AML-193 (cell line): ENCODE results near the gene SH2D6.
"Not testable (repeated sequence)": the region's sequence is repeated elsewhere in the genome, so short reads cannot be mapped to it uniquely, and the experiment has no call there.

Experiments
- DNase-seq, 2 experiments: peaks; one replicate each; lab custom pipeline; 2025; lab: John Stamatoyannopoulos, UW

The SH2D6 gene

DNA sequence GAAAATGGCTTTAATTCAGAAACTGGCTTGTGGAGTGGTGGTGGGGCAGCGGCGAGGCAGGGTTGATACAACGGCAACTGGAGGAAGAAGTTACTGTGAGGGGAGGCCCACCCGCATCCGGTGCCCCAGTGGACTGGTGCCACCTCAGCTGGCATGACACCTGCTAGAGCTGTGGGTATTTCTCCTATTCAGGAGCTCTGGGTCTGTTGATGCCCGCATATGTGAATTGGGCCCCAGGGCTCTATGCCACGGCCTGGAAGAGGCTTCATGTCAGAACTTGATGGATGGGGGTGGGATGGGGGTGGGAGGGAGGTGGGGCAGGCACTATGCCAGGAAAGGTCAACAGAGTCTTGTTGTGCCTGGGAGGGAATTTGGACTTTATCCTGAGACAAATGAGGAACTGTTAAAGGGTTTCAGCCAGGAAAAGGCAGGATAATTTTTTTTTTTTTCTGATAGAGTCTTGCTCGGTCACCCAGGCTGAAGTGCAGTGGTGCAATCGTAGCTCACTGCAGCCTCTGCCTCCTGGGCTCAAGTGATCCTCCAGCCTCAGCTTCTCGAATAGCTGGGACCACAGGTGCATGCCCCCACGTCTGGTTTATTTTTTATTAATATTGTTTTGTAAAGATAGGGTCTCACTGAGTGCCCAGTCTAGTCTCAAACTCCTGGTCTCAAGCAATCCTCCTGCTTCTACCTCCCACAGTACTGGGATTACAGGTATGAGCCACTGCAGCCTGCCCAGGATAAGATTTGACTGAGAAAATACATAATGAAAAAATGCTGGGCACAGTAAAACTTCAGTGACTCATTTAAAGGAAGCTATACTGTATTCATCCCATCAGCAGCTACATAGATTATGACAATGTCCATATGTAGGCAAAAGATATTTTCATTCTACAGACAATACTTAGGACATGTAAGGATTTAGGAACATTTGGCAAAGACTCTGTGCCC lies 52.6 kb downstream of the SH2D6 start:
- no peak for DNase-seq

DNA sequence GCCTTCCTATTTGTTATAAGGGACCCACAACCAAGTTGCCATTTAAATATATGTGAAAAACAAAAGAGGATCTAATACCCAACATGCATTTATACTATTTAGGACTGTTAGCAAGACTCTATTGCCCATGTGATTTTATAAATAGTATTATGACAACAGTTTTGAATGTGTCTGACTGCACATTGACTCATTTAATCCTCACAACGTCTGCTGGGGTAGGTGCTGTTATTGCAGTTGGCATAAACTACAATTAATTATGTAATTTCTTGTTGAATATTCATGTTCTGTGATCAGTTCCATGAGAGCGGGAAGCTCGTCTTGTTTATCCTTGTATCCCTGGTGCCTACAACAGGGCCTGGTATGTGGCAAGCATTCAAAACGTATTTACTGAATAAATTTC lies 53.7 kb downstream of the SH2D6 start:
- DNase-seq = no peak

DNA sequence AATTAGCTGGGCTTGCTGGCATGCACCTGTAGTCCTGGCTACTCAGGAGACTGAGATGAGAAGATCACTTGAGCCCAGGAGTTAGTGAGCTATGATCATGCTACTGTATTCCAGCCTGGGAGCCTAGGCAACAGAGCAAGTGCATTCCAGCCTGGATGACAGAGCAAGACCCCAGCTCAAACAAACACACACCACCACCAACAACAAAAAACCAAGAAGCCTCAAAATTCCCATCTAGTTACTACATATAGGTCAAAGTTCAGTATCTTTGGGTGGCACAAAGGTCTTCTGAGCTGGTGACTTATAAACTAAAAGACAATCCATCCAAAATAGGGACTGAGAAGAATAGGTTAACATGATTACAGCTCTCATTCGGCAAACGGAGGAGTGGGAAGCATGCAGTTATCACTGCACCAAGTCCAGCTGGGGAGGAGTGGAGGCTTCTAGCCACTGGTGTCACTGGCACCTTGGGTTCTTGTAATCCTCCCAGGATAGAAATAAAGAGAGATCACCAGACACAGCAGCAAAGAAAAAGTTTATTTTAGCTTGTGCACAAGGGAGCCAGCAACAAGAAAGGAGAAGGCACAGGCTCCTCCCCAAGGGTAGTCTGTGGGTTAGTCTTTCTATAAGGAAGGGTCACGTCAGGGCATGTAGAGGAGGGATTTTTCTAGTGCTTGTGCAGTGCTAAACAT lies 57.4 kb downstream of the SH2D6 start:
- no peak for DNase-seq

DNA sequence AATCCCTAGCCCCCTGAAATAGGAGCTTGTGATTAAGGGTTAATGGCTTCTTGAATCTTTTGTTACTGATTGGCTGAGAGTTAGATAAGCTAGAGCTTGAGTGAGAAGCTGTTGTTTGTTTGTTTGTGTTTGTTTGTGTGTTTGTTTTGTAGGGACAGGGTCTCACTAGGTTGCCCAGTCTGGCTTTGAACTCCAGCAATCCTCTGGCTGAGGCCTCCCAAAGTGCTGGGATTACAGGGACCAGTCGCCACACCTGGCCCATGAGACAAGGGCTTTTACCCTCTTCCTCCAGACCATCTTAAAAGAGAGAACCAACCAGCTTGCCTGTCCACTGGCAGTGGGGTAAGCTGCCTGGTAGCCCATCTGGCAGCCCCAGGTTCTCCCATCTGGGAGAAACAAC lies 58.1 kb downstream of the SH2D6 start:
- no peak for DNase-seq

DNA sequence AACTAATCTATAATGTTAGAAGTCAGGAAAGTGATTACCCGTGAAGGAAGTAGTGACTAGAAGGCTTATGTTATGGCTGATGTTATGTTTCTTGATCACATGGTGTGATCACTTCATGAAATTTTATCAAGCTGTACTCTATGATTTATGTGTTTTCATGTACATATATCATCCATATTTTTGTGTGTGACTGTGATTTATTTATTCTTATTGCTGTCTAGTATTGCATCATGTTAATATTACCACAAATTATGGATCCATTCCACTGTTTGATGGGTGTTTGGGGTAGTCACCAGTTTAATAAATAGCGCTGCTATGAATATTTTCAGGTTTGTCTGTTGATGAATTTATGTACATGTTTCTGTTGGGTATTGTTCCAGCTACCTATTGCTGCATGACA lies 59.4 kb downstream of the SH2D6 start:
- no peak for DNase-seq

DNA sequence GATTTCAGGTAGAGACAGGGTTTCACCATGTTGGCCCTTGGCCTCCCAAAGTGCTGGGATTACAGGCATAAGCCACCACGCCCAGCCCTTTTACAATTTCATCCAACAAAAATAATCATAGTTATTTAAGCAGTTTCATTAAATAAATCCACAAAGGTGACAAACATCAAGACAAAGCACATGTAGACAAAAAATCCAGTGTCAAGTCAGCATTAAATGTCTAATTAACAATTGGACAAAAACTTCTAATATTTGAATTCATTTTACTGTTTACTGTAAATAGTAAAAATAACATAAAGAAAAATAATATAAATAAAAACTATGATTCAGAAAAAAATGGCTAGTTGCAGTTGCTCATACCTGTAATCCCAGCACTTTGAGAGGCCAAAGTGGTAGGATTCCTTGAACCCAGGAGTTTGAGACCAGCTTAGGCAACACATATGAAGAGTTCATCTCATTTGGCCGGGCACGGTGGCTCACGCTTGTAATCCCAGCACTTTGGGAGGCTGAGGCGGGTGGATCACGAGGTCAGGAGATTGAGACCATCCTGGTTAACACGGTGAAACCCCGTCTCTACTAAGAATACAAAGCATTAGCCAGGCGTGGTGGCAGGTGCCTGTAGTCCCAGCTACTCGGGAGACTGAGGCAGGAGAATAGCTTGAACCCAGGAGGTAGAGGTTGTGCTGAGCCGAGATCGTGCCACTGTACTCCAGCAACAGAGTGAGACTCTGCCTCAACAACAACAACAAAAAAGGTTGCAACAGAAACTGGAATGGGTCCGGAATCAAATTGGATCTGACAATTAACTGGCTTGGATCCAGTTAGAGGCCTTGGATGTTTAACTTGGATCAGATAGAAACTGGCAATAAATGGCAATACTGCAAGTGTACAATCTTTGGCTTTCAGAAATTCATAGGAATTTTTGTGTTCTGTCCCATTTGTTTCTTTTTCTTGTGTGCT lies 63.6 kb downstream of the SH2D6 start:
- no peak for DNase-seq

DNA sequence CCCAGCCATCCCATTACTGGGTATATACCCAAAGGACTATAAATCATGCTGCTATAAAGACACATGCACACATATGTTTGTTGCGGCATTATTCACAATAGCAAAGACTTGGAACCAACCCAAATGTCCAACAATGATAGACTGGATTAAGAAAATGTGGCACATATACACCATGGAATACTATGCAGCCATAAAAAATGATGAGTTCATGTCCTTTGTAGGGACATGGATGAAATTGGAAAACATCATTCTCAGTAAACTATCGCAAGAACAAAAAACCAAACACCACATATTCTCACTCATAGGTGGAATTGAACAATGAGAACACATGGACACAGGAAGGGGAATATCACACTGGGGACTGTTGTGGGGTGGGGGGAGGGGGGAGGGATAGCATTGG lies 66.1 kb downstream of the SH2D6 start:
- DNase-seq = not testable (repeated sequence)

DNA sequence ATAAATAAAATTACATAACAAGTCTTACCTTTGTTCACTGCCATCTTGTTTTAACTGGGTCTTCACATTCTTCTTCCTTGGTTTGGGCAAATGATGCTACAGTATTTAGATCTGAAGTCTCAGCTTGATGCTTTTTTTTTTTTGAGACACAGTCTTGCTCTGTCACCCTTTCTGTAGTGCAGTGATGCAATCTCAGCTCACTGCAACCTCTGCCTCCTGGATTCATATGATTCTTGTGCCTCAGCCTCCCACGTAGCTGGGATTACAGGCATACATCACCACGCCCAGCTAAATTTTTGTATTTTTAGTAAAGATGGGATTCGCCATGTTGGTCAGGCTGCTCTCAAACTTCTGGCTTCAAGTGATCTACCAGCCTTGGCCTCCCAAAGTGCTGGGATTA lies 67.3 kb downstream of the SH2D6 start:
- DNase-seq = no peak
